Kidney glomerular epithelial cell (primary cell): ENCODE results near the gene ZSCAN23.
"Not testable (repeated sequence)": the region's sequence is repeated elsewhere in the genome, so short reads cannot be mapped to it uniquely, and the experiment has no call there.

ENCODE experiments used
- DNase-seq: peaks from one replicate; lab custom pipeline; 2025; lab: John Stamatoyannopoulos, UW

Gene ZSCAN23

GRCh38 chr6:28436404-28436803 is 6.9 kb downstream of the ZSCAN23 start:
- DNase-seq, result no peak

GRCh38 chr6:28433119-28433518 is 10.2 kb downstream of the ZSCAN23 start:
- no peak for DNase-seq

DNA sequence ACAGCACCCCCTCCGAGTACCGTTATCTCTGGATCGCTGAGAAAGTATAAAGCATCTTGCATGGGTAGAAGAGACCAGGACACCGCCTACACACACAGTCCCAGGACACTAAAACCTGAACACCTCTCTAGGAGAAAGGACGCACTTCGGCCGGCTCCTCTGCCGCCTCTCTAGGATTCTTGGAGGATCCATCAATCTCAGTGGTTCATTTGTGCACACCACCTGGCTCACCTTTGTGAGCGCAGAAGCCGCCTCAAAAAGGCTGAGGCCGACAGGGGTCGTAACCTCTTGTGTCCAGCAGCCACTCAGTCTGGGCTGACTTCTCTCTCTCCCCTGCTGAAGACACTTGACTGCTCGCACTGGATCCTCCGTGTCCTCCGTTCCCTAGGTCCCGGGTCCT is 13.5 kb downstream of the ZSCAN23 start:
- DNase-seq, result no peak

DNA sequence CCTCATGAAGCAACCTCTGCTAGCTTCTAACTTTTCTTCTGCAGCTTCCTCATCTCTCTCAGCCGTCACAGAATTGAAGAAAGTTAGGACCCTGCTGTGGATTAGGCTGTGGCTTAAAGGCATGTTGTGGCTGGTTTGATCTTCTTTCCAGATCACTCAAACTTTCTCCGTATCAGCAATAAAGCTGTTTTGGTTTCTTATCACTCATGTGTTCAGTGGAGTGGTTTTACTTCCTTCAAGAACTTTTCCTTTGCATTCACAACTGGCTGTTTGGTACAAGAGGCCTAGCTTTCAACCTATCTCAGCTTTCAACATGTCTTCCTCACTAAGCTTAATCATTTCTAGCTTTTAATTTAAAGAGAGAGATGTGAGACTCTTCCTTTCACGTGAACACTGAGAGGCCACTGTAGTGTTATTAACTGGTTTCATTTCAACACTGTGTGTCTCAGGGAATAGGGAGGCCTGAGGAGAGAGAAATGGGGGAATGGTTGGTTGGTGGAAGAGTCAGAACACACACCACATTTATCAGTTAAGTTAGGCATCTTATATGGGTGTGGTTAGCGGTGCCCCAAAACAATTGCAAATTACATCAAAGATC is 17.2 kb downstream of the ZSCAN23 start:
- DNase-seq, result no peak

GRCh38 chr6:28424163-28424562 is 19.1 kb downstream of the ZSCAN23 start:
- DNase-seq, result no peak

- no peak for DNase-seq
These were observed 19.7 kb downstream of the ZSCAN23 start for GRCh38 chr6:28423546-28423945.

DNA sequence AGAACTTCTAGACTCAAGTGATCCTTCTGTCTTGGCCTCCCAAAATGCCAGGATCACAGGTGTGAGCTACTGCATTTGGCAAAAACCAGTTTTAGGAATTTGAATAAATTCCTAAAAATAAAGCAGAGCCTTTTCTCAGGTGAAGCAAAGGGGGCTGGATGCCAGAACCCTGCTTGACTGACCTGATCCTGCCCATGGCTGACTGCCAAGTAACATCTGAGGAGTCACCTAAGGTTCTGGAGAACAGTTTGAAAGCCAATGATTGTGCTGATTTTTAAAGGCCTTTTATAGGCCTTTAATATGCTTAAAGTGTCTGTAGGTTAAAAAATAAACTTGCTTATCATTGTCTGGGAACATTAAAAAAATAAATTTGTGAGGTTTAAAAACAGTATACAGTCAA is 29.6 kb downstream of the ZSCAN23 start:
- DNase-seq, result no peak

DNA sequence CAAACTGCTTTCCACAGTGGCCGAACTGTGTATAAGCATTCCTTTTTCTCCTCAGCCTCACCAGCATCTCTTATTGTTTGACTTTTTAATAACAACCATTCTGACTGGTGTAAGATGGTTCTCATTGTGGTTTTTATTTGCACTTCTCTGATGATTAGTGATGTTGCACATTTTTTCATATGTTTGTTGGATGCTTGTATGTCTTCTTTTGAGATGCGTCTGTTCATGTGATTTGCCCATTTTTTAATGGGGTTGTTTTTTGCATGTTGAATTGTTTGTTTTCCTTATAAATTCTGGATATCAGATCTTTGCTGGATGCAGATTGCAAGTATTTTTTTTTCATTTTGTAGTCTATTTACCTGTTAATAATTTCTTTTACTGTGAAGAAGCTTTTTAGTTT is 32.5 kb downstream of the ZSCAN23 start:
- DNase-seq, result no peak

GRCh38 chr6:28408076-28408802 is 35.1 kb downstream of the ZSCAN23 start:
- DNase-seq, result no peak

DNA sequence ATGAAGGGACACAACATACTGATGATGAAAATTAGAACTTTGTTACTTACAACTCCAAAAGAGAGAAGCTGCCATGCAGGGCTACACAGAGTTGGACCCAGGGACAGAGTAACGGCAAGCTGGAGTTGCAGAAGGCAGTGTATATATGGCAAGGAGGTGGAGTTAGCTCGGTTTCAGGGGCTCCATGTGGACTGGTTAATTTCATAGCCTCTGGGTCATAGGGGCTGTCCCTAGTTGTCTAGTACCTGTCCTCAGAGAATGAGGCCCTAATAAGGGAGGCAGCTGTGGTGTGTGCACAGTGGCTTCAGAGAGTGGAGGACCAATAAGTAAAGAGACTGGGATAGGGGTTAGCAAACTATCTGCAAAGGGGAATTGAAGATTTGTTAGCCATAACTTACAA is 35.9 kb downstream of the ZSCAN23 start:
- DNase-seq, result no peak

GRCh38 chr6:28403923-28404322 is 39.4 kb downstream of the ZSCAN23 start:
- DNase-seq, result not testable (repeated sequence)

DNA sequence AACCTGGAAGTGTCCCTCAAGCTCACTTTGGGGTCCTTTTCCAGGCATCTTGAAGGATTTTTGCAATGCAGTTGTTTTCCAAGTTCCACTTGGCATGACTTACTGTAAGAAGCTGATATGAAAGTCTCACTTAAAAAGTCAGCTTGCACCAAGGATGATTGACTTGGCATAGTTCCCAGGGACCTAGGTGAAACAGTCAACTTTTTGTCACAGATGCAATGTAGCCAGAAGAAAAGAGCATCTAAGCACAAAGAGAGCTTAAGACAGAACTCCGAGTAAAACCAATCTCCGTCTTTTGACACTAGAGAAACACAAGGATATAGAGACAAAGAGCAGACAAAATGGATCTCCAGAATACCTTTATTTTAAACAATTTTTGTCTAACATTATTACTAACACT is 41.1 kb downstream of the ZSCAN23 start:
- DNase-seq, result no peak

GRCh38 chr6:28401172-28401571 is 42.1 kb downstream of the ZSCAN23 start:
- no peak for DNase-seq

DNA sequence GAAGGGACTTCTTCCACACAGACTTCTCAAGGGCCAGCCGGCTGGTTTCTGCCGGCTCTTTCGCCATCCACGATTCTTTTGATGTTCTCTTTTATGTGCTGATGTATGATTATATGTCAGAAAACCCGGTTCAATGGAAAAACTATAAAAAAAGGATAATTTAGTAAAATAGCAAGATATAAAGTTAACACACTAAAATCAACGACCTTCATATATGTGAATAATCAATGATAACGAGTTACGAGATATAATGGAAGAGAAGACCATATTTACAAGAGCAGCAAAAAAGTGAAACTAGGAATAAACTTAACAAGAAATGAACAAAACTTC is 43.2 kb downstream of the ZSCAN23 start:
- no peak for DNase-seq

DNA sequence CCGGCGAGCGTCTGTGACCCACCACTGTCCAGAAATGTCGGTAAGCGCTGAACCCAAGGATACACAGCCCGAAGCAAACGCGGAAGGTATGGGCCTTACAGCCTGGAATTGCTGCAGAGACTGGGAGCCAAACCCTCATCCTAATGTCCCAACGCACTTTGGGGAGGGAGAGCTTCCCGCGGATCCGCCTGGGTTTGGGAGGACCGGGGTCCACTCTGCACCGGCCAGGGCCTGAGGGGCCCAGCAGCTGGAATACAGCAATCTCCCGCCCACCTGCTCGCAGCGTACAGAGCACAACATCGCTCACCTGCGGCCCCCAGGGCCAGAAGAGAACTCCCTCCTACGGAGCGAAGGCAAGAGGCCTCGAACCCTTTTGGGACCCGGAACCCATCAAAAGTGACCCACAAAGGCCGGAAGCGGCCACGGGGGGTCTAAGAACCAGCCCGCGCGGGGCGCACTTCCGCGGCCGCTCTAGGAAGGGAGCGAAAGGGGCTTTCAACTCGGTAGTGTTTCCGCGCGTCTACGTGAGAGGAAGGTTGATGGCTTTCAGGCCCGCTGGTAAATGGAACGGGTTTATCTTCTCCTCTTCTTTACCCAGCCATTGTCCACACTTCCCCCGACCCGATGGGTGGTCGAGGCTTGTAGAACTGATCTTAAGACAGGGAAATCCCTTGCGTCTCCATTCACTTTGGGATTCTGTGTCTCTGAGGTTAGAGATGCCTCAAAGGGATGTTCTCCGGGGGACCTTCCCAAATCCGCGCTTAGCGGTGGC is 43.8 kb downstream of the ZSCAN23 start, which contains the start of gene ZSCAN12:
ZSCAN12 (minus strand) TSS at position 398 of the 772 bp plus-strand sequence. CDS start 1,342 bp downstream, outside the sequence.
- peak; percentile 68 for DNase-seq

DNA sequence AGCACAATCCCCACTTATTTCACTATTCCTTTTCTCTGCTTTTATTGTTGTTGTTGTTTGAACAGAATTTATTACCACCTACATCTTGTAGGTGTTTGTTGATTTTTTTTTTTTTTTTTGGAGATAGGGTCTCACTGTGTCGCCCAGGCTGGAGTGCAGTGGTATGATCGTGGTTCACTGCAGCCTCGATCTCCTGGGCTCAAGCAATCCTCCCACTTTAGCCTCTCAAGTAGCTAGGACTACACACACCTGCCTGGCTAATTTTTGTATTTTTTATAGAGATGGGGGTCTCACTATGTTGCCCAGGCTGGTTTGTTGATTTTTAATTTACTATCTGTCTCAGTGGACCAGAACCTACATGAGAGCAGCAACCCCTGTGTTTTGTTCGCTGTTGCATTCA is 47.4 kb downstream of the ZSCAN23 start:
- DNase-seq, result no peak

DNA sequence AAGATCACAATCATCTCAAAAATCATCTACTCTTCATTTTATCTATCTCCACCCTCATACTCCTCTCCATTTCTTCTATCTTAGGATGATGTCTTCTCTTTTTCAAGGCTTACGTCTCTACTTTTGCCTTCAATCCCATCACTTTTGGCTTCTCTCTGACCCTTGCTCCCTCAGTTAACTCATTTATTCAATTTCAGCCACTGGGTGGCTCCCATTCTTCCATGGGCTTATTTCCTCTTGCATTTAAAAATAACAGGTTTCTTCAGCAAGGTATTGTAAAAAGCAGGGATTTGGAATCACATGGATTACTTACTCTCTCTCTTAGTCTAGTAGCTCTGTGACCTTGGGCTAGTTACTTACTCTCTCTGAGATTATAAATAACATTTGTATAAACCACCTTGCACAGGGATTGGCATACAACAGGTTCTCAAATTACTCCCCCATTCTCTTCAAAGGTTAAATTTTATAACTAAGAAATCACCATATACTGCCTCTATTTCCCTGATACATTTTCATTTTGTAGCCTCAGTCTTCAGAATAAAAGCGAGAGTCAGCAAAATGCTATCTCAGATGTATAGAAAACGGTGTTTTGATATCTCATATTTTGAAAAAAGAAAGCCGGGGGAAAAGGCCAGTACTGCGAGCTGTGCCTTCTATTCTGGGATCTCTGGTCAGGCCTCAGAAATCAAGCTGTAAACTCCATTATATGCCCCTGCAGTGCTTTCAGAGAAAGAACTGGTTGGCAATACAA is 49.2 kb downstream of the ZSCAN23 start:
- DNase-seq, result no peak

DNA sequence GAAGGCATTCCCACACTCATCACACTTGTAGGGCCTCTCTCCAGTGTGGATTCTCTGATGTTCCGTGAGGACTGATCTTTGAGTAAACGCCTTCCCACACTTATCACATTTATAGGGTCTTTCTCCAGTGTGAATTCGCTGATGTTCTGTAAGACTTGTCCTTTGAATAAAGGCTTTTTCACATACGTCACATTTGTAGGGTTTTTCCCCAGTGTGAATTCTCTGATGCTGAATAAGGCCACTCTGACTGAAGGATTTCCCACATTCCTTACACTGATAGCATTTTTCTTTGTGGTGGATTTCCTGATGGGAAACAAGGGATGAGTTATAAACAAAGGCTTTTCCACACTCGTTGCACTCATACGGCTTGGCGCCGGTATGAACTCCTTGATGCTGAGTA is 52.6 kb downstream of the ZSCAN23 start:
- DNase-seq, result no peak

GRCh38 chr6:28384143-28384533 is 59.2 kb downstream of the ZSCAN23 start:
- DNase-seq, result no peak

DNA sequence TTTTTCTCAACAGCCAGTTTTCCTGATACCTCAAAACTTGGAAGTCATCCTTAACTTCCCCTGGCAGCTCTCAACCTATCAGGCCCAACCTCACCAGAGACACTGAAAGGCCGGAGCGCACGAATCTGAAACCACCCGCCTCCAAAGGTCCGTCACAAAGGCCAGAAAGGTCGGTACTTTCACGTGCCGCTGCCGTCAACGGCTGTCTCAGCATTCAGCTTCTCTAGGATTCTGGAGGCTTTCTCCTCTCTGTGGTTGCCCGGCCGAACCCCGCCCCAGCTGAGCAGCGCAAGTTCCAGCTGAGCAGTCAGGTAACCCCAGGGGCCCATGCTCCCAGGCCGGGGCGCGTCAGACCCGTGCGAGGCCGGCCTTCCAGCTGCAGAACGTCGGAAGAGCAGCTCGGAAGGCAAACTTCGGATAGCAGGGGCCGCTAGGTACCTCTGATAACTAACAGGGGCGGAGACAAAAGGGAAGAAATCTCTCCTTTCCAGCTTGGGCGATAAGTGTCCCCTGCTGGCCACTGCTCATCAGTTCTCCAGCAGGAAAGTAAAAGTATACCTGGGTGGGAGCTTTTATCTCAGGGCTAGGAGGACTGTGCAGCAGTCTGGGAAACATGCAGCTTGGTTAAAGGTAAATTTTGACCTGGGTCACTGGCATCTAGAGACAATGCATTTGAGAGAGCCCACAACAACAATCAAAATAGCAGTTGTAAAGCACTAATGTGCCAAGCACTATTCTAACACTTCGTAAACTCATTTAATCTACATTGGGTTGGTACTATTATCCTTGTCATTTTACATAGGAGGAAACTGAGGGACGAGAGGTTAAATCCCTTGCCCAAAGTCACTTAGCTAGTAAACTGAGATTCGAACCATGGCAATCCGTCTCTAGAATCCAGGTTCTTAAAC is 59.8 kb downstream of the ZSCAN23 start:
- peak; percentile 72 for DNase-seq
